Colonic mucosa (tissue), 4 donors: ENCODE measurements around the gene RBBP9. TPM values are rescaled to one million over a fixed set of nuclear protein-coding genes. Genes with fewer than 3 reads are reported as not detected.

ENCODE experiments used
- DNase-seq: peaks from one replicate; pipeline ENCODE4 v3.0.0-alpha.2; 2020
- H3K27ac ChIP-seq: fragments of 200-600 bp; one replicate; pipeline ENCODE4 v1.8.0; 2021
- H3K27me3 ChIP-seq: fragments of 200-600 bp; one replicate; pipeline ENCODE4 v1.8.0; 2021
- H3K36me3 ChIP-seq: fragments of 200-600 bp; one replicate; pipeline ENCODE4 v1.8.0; 2021
- H3K4me1 ChIP-seq: fragments of 200-600 bp; one replicate; pipeline ENCODE4 v1.8.0; 2021; ENCODE audit warnings: mild to moderate bottlenecking
- H3K4me3 ChIP-seq: fragments of 200-600 bp; one replicate; pipeline ENCODE4 v1.8.0; 2021
- H3K9ac ChIP-seq, 2 donors: one replicate each; pipeline ENCODE4 v1.7.0; 2013; ENCODE audit warnings: control low read depth in 2 of 2, low read depth in 2 of 2, low read length in 2 of 2
- H3K9me3 ChIP-seq: fragments of 200-600 bp; one replicate; pipeline ENCODE4 v1.8.0; 2021
- CTCF ChIP-seq: fragments of 200-600 bp; IDR thresholded peaks from one replicate; pipeline ENCODE4 v1.8.0; 2022; ENCODE audit warnings: antibody characterized with exemption, mild to moderate bottlenecking
- intact Hi-C: fragments of 100-400 bp; cut with DNase I; formaldehyde crosslinking; loops from one replicate; pipeline ENCODE4 v1.14.1; 2022
- total RNA-seq, 2 donors: library from RNA; stranded (reverse); fragmentation: NEBNext Ultra II Directional in 1 of 2; extraction: Animal tissue kit (Norgen Biotek cat#: 25700) in 1 of 2; gene quantifications; one replicate each; pipeline ENCODE4 v1.2.1, GENCODE V29; 2021
- donor health status: healthy.
- donor health status: DM: no; HTN: no; CAD: no.
- donor health status: DM: no; HTN: no; CAD: no.

Gene RBBP9
- total RNA-seq, 2 donors from 2014 or later, result 5.9 to 10.8 TPM

GRCh38 chr20:18537651-18538050 is 40.6 kb upstream of the RBBP9 start:
- H3K9ac ChIP-seq, result no peak overlapping the region
- no peak for DNase-seq
- H3K27me3 ChIP-seq, result no peaks in the 10 kb centered on the region
- no peak overlapping the region for H3K27ac ChIP-seq
- no peaks in the 10 kb centered on the region for H3K9me3 ChIP-seq
- no peaks in the 10 kb centered on the region for H3K4me1 ChIP-seq
- intact Hi-C loops, result no loop called here
- TF ChIP-seq CTCF, result no peak
- no peak overlapping the region for H3K4me3 ChIP-seq
- H3K36me3 ChIP-seq, result peaks cover 25% of the 10 kb centered on the region

GRCh38 chr20:18533978-18534644 is 37.1 kb upstream of the RBBP9 start:
- intact Hi-C loops, result no loop called here
- H3K9ac ChIP-seq, result no peak overlapping the region
- no peak overlapping the region for H3K27ac ChIP-seq
- H3K4me1 ChIP-seq, result no peaks in the 10 kb centered on the region
- no peak overlapping the region for H3K4me3 ChIP-seq
- H3K36me3 ChIP-seq, result peaks cover 28% of the 10 kb centered on the region
- H3K27me3 ChIP-seq, result no peaks in the 10 kb centered on the region
- no peak for DNase-seq
- no peak for TF ChIP-seq CTCF
- no peaks in the 10 kb centered on the region for H3K9me3 ChIP-seq

- Histone ChIP-seq H3K27me3 (no peaks in the 10 kb centered on the region), H3K27ac (no peak overlapping the region), H3K4me1 (no peaks in the 10 kb centered on the region), H3K36me3 (peaks cover 28% of the 10 kb centered on the region), H3K9me3 (no peaks in the 10 kb centered on the region), H3K4me3 (no peak overlapping the region), H3K9ac (no peak overlapping the region)
- TF ChIP-seq CTCF, result no peak
- DNase-seq, result no peak
- intact Hi-C loops, result no loop called here
Measured at GRCh38 chr20:18533491-18533890, 36.5 kb upstream of the RBBP9 start.

DNA sequence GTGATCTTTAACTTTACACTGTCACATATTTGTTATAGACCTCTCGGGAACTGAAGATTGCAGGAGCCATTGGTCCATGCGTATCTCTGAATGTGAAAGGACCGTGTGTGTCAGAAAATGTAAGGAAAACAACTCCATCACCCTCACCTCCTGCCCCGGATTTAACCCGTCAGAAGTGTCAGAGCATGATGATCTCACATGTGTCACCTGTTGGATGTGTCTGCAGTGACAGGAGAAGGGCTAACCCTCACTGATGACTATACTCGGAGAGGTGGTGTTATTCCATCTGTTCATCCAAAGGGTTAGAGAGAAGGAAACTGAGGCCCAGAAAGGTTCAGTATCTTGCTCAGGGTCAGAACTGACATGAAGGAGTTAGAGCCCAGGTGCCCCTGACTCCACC is 35.6 kb upstream of the RBBP9 start:
- H3K4me1 ChIP-seq, result no peaks in the 10 kb centered on the region
- peaks cover 28% of the 10 kb centered on the region for H3K36me3 ChIP-seq
- intact Hi-C loops, result no loop called here
- no peak overlapping the region for H3K4me3 ChIP-seq
- DNase-seq, result no peak
- no peaks in the 10 kb centered on the region for H3K27me3 ChIP-seq
- no peak for TF ChIP-seq CTCF
- H3K9me3 ChIP-seq, result no peaks in the 10 kb centered on the region
- no peak overlapping the region for H3K27ac ChIP-seq
- H3K9ac ChIP-seq, result no peak overlapping the region

DNA sequence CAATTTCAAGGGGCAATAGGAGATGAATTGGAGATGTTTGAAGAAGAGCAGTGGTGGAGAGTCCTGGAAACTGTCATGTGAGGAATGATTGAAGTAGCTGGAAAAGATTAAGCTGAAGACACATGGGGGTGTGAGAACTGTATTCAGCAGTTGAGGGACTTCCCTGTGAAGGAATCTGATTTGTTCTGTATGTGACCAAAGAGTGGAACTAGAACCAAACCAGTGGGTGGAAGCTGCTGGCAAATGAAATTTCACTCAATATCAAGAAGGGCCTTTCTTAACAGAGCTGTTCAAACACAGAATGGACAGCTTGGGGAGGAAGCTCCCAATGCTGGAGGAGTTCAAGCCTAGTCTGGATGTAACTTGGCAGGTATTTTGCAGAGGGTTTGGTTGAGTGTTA is 32.0 kb upstream of the RBBP9 start:
- peaks cover 43% of the 10 kb centered on the region for H3K36me3 ChIP-seq
- DNase-seq, result no peak

More for the DNA sequence above, 32.0 kb upstream of the RBBP9 start:
- H3K9ac ChIP-seq, result no peak overlapping the region
- no peak overlapping the region for H3K4me3 ChIP-seq
- H3K27ac ChIP-seq, result no peak overlapping the region
- H3K27me3 ChIP-seq, result no peaks in the 10 kb centered on the region
- intact Hi-C loops, result no loop called here
- H3K9me3 ChIP-seq, result no peaks in the 10 kb centered on the region
- TF ChIP-seq CTCF, result no peak
- no peaks in the 10 kb centered on the region for H3K4me1 ChIP-seq
